Activated CD4-positive, alpha-beta T cell treated with anti-CD3 and anti-CD28 coated beads, Interleukin-2, amount 50 U/mL, for 16 hours (primary cell): ENCODE data around the gene LURAP1L.
A peak's percentile ranks its signal among the peaks of the same experiment; 100 is the strongest.

ENCODE experiments used
- DNase-seq: peaks from one replicate; pipeline ENCODE4 v3.0.0-alpha.2; 2020

The LURAP1L gene

DNA sequence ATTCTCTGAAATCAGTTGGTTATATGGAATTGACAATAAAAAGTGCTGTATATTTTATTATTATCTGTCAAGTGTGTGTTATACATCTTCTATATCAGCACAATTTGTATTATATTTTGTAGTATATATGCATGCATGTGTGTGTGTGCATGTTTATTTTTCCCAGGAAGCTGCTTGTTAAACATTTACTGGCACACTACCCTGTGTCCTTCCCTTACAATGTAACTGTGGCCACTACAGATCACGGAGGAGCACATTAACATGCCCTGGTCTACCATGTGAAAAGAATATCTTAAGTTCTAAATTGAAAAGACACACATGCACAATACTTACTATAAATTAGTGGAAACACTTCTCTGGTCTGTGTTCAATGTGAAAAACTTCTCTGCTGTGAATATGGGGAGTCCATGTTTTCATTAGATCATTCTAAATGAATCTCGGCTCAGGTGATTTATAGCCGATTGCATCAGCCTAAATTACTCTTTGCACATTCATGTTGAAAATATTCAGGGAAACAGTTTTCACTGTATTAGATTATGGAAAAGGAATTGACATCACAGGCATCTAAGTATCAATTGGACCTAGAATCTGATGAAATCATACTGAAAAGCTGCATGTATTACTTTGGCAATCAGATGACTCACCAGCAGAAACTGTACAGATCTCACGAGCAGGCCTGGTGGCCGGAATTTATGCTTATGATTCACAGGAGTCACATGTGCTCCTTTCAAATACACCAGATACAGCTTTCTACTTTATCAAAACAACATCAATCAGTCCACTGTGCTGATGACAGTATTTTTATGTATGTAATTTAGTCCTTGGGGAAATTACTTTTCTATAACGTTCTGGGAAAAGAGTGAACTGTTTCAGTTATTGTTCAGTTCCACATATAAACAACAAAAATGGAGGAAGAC, 39.4 kb downstream of the LURAP1L start:
- DNase-seq: peak; percentile 1

DNA sequence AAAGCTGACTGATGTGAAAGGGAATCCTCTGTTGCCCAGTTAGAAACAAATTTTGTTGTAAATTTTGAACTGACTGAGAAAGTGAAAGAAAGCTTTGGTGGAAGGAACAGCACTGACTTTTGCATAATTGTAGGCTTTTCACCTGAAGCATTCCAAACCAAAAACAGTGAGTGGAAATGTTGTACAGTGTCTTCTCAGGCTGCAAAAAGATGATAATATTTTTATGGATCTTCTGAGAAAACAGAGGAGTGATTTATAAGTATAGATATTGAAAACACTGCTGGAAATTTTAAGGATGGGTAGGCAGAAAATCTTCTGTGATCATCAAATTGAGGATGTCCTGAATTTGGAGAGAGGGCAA, 40.0 kb downstream of the LURAP1L start:
- no peak for DNase-seq

DNA sequence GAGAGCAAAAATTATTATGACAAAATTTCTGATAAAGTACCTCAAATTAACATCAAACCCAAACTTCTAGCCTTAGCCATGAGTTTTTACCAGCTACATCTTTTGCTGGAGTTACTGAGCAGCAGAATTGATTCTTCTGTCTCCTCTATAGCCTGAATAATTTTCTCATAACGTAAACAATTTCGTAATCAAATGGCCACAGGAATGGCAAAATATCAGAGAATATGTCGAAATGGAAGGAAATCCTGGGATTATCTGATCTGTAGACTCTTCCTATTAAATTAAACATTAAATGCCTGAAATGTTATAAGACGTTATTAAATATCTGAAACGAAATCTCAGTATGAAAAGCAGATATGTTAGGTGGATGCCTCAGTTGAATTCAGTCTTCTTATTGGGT, 41.1 kb downstream of the LURAP1L start:
- no peak for DNase-seq

DNA sequence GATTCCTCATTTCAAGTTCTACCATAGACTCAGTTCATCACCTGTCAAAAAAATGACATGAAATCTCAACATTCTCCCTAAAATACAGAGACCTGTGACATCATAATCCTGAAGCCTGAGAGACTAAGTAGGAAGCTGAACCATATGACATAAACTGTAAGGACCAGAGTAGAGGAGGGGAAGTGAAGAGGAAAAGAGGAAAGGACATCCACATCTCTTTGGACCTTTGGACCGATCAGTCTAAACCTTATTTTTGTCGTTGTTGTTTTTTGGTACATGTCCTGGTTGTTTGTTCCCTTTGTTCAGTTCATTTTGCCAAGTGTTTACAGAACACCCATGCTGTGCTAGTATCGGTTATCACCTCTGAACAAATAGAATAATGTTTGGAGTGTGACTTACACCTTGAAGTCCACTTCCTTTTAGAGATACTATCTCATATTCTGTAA, 41.9 kb downstream of the LURAP1L start:
- DNase-seq: no peak

DNA sequence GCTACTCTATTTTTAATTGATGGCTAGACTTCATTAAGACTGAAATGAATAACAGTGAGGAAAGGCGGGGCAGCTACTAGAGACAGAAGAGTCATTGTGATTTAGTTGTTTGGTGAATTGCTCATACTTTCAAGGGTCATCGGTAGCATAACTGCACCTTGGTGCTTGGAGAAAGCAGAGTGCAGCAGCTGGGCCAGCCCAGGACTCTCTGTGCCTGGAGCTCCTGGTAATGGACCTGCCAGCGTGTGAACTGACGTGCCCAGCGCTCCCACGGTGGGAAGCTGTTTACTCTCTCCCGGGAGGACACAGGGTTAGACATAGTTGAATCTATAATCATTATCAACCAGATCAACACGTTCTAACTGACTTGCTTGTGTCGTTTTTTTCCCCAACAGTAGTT, 42.9 kb downstream of the LURAP1L start:
- DNase-seq: no peak

DNA sequence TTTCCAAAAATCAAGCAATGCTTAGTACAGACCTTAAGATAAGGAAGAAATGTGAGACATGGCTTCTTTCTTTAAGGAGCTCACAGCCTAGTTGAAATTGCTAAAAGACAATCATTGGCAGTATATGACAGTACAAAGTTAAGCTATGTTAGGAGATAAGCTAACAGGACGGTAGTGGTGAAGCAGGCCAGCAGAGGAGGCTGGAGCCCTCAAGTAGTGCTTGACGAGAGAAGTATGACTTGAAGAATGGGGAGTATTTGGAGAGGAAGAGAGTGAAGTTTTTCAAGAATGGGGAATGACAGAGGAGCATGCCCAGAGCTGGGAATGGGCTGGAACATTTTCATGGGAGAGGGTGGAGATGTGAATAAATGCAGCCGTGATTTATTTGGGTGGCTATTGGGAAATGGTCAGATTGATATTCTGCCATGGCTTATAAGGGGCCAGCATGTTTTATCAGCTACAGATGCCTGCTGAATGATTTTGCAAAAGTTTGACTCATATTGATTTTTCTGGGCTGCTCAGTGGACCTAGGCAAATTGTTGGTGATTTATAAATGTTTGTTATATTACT, 43.7 kb downstream of the LURAP1L start:
- DNase-seq: no peak

DNA sequence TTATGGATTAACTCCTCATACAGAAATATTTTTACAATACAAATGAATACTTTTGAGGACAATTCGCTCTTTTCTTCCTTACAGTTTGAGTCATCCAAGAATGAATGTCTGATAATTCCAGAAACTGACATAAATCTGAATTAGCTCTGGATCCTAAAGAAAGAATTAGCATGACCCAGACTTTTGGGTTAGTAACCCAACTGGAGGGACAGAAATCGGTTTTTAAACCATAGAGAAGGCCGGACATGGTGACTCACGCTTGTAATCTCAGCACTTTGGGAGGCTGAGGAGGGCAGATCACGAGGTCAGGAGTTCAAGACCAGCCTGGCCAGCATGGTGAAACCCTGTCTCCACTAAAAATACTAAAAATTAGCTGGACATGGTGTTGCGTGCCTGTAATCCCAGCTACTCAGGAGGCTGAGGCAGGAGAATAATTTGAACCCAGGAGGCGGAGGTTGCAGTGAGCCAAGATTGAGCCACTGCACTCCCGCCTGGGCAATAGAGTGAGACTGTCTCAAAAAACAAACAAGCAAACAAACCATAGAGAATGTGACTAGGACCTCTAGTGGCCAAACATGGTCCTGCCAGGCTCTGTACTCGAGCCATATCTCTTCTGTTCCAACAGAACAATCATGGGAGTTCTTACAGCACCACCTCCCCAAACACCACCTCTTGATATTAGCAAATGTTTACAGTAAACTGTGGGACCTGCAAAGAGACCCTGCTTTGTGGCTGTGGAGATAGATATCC, 44.8 kb downstream of the LURAP1L start:
- DNase-seq: no peak

DNA sequence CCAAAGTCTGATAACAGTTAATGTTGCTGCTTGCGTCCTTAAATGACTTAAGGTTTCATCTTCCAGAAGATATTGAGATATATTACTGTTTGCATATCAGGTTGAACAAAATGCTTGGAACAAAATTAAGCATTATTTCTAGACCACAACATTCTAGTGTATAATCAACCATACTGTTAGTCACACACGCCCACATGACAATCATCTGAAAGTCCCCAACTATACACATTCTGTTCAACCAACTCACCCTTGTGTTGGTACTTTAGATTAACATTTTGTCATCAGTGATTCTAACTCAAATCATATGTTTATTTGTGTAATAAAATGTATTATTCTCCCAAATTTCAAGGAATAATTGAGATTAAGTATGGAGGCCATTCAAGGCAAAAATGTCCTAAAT, 47.3 kb downstream of the LURAP1L start:
- no peak for DNase-seq

DNA sequence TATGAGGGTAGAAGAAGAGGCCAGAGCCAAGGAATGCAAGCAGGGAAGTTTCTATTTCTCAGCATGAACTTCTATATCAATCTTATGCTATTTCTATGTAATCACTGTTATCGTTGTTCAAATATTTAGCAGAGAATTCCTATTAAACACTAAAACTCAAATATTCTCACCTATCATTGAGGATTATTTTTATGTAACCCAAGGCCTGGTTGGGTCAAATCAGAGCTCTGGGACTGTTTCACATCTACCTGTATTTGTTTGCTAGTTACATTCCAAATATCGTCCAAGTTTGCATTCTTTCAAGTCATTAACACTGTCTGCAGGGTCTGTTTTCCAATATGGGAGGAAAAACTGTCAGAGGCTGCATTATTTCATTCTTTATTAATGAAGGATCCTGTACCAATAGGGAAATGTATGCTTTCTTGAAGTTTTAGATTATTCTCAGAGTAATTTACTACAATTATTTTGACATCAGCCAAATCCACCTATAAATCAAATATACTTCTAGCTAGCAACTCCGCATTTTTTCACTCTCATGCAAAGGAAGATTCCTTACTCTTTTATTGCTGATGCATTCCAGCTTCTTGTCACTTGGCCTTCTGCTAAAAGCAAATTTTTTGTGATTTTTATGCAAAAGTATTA, 52.2 kb downstream of the LURAP1L start:
- no peak for DNase-seq

DNA sequence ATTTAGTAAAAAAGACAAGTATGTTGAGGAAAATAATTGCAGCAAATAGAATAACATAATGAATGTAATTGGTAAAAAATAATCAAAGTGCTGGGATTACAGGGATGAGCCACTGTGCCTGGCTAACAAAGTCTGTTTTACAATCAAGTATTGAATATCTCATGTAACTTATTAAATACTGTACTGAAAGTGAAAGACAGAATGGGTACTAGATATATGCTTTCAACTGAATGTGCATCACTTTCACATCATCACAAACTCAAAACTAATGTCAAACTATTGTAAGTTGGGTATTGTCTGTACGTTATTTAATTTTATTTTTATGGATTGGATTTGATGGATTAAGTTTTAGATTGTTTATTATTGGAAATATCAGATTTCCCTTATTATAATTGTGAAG, 58.9 kb downstream of the LURAP1L start:
- DNase-seq: no peak

DNA sequence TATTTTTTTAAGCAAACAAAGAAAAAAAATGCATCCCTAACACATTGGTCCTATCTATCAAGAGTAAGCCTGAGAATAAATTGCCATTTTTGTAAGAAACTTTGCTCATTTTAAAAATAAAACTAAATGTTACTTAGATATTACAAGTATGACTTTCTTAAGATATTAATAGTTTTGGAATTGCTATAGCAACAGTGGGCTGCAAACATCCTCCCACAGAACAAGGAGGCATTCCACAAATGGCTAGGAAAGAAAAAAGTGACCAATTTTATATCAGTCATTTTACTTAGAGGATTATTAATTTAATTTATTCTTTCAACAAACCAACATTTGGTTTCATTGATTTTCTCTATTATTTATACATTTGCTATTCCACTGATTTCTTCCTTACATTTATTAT, 63.7 kb downstream of the LURAP1L start:
- no peak for DNase-seq

DNA sequence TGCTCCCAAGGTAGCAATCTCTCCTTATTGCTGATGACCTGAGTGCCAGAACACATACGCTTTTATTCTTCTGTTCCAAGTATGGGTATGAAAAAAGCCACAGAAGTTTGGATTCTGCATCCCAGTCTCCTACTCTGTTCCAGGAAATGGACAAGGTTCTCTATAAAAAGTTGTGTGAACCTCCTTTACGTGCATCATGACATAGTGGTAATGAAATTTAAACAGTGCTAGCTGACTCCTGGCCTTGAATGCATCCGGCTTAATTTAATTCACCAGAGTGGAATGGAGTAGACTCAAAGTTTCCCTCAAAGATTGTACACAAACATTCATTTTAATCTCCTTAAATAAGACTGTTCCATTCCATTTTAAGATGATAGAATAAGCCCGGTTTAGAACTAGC, 68.9 kb downstream of the LURAP1L start:
- no peak for DNase-seq

DNA sequence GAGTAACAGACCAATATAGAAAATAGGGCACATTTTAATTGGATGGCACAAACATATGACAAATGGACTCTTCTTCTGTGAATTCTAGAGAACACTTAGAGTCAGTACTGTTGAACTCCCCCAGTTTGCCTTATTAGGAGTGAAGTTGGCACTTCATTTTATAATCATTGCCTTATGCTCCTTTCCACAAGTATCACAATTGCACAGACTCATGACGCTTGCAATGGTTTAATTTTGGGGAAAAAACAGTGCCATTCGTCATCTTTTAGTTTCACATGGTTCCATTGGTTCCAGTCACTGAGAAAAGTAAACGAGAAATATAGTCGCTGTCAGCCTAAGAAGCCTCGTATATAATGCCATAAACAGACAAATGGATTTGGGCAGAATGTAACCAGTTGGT, 71.2 kb downstream of the LURAP1L start:
- DNase-seq: no peak

DNA sequence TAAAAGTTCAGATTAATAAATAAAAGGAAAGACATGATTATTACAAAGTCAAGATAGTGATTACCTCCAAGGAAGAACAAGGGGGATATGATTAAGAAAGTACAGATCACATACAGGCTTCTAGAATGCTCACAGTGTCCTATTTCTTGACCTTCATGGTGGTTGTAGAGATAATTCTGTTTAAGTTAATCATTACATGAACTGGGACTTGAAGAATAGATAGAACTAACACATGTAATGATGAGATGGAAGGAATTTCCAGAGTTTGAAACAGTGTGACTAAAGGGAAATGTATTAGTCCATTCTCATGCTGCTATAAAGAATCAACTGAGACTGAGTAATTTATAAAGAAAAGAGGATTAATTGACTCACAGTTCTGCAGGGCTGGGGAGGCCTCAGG, 72.7 kb downstream of the LURAP1L start:
- DNase-seq: no peak

DNA sequence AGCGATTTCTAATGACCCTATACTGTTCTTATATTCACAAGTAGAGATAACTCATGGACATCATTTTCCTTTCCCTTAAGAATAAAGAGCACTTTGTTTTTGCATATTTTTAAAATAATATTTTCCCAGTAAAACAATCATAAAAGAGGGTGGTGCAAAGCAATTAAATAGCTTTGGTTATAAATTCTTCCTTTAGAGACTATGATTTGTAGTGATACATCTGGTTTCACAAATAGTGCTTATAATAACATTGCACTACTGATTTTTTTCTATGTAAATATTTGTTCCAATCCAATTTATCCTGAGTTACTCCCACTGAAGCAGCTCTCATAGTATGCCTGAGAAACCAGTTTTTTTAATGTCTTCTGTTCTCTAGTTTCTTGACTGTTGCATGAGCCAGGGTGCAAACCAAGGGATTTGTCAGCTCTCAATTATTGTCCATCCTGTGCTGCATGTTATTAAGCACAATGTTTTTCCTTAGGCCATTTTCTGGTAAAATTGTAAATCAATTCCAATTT, 74.7 kb downstream of the LURAP1L start:
- DNase-seq: no peak

DNA sequence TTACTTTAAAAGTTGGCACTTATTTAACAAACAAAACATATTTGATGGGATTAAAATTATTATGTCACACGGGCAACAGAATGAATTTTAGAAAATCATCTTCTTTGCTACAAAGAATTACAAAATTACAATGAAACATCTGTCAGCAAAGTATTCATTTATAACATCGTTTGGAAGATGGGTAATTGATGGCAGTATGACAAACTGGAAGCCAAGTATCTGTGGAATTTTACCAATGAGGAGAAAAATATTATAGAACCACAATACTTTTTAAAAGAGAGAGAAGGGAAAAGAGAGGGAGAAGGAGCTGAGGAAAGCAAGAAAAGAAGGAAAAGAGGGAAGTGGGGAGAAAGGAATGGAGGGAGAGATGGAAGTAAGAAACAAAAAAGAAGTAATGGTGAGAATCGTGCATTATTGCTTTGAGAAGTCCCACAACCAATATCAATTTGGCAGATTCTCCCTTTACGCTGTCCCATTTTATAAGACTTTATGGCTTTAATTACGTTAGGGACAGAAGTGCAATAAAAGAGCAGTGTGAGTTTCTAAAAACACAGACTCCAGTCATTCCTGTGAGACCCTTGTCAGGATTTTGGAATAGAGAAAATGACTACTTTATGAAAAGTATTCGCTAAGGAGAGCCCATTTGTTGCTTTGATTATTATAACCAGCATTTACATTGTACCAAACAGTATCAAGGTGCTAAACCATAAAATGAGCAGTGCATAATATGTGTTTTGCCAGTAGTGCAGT, 76.7 kb downstream of the LURAP1L start:
- no peak for DNase-seq

DNA sequence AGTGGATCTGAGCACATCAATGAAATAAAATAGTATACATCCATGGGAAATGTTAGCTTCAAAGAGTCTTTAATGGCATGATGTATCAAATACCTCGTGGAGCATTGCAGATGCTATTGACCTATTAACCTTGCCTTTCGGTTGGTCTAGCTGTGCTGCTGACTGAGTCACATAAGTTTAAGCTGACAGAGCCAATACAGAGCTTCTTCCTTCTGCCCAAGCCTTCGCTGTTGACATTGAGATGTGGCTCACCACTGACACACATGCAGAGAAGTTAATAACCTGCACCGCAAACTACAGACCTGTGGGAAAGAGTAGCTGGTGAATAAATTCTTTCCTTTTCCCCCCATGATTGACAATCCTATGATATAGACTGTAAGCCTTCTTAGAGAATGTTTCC, 78.2 kb downstream of the LURAP1L start:
- DNase-seq: no peak

DNA sequence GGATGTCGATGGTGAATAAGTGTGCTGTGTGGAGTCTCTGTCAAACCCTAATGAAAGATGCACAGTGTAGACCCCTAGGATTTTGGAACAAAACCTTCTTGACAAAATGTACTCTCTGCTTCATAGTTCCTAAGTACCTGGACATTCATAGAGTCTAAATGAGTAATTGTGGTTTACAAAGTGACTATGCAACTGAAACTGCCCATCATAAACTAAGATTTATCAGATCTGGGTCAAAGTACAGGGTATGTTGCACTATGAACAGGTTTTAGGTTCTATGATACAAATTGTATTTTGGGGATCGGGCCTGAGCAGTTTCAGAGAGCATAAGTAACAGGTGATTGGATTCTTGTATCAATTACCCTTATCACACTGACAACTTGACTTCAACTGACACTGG, 79.4 kb downstream of the LURAP1L start:
- DNase-seq: no peak

DNA sequence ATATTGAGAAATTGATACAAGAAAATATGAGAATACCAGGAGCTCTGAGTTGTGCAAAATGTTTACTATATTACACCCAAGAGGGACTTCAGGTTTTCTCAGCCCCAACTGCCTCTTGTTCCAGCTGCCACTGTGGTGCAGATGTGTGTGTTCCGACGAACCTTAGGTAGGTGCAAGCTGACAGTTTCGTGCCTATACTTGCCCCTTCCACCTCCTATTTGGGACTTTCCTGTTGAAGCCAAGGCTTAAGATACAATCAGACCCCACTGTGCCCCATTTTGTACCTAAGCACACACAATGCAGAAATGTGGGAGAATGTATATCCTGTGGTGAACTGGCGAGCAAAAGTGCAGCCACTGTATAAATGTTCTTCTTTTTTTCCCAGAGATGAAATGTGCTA, 80.2 kb downstream of the LURAP1L start:
- DNase-seq: no peak

DNA sequence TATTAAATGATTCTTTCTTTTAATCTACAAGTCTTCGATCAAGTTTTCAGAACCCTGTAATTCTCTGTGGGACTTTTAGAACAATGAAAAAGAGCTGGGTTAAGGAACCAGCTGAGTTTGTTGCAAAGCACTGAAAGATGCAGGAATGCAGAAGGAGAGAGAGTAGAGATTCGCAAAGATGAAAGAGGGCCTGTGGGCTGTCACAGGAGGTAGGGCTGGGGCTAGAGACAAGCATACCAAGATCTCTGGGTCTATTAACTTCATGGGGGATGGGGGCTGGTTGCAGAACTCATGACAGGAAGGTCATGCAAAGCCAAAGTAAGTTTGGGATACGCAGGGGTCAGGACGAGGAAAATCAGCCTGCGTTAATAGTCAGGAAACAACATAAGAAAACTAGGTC, 81.8 kb downstream of the LURAP1L start:
- no peak for DNase-seq

DNA sequence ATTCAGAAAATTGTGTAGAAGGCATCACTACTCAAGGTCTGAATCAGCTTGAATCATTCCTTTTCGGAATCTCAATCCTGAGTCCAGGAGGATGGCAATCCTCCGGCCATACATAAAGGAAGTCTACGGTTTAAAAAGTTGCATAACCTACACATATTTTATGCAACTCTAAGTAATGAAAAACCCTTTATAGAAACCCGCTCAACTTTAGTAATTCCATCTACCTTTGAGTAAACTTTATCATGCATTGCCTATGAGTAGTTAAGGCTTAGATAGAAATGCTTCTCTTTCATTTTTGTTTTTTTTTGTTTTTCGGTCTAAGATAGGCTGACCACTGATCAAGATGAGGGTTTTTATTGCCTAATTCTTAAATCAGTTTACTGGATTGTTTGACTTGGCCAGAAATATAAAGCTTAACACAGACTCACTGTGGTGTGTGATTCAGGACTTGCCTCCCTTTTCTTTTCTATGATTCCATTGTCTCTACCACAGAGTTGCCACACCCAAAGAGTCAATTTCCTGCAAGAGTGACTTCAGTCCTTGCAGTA, 85.0 kb downstream of the LURAP1L start:
- DNase-seq: no peak

DNA sequence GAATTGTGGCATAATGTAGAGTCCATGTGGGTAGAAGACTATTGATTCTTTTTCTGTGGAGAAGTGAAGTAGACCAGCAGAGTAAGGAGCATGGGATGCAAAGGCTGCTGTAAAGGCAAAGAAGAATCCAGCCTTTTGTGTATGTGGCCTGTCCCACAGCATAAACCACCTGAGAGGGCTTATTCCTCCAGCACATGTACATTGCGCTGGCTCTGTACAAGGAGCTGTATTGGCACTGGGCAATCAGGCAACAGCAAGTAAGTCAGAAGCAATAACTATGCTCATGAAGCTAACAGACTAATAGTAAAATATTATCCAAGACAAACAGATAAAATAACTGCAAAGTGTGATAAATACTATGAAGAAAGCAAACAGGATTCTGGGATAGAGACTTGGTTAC, 86.2 kb downstream of the LURAP1L start:
- no peak for DNase-seq
